ENCODE measurements around the gene DRD3.

GRCh38 chr3:114221165-114221880, 42.5 kb upstream of the DRD3 start:
- TF ChIP-seq CTCF (IDR thresholded peaks at IDR 0.05; ENCODE audit: low read depth, low read length, missing input control) (no peak), YY1 (IDR thresholded peaks at IDR 0.05) (no peak), MAX (IDR thresholded peaks at IDR 0.05) (no peak), GABPA (IDR thresholded peaks at IDR 0.05 in 1 of 2, conservative IDR thresholded peaks at IDR 0.05 in 1 of 2) (no peak), TAF1 (conservative IDR thresholded peaks at IDR 0.05) (no peak), SP1 (IDR thresholded peaks at IDR 0.05) (no peak), EGR1 (IDR thresholded peaks at IDR 0.05; ENCODE audit: low read depth in 2 of 2) (no peak), ZBTB33 (IDR thresholded peaks at IDR 0.05) (no peak), RAD21 (IDR thresholded peaks at IDR 0.05) (no peak)

Measured in liver (tissue), 3 donors.